ENCODE measurements around the gene RUNDC3A. TPM values are rescaled to one million over a fixed set of nuclear protein-coding genes. Genes with fewer than 3 reads are reported as not detected.
A peak's percentile ranks its signal among the peaks of the same experiment; 100 is the strongest.
"Not testable (repeated sequence)": the region's sequence is repeated elsewhere in the genome, so short reads cannot be mapped to it uniquely, and the experiment has no call there.

Gene RUNDC3A
- total and polyA plus RNA-seq, 9 donors = 0.24 to 5.4 (median 1.5) TPM

- Histone ChIP-seq H3K9me3 (no peaks in the 10 kb centered on the region), H3K27ac (peak within 1 kb of the TSS; percentile 73 to 78), H3K27me3 (no peaks in the 10 kb centered on the region), H3K4me1 (ENCODE audit: insufficient read depth) (peaks cover 5% of the 10 kb centered on the region), H3K36me3 (no peaks in the 10 kb centered on the region), H3K4me3 (peak within 1 kb of the TSS; percentile 55)
- TF ChIP-seq POLR2A (IDR thresholded peaks at IDR 0.05) (peak; percentile 35), CTCF (IDR thresholded peaks at IDR 0.05) (no peak), EP300 (IDR thresholded peaks at IDR 0.05) (no peak)
- DNase-seq = peak; percentile 91 to 95 (median 93)
- WGBS, 3 donors = 0 to 1% (median 0%) methylated on average over 25 to 26 of the region's 26 CpGs
- intact Hi-C loops (cut with DNase I) = no loop called here
Measured at GRCh38 chr17:44344939-44345453, 36.6 kb downstream of the RUNDC3A start, which contains the start of gene GRN. Gene GRN (plus strand): TSS chr17:44345302. CDS start chr17:44349165, 3,863 bp downstream.

- no peak for TF ChIP-seq POLR2A (IDR thresholded peaks at IDR 0.05)
- no peak for TF ChIP-seq EP300 (IDR thresholded peaks at IDR 0.05)
- TF ChIP-seq CTCF (IDR thresholded peaks at IDR 0.05) = peak in 2 of 3 donors; percentile 15 to 36
Measured at GRCh38 chr17:44345454-44346026, 37.1 kb downstream of the RUNDC3A start.

GRCh38 chr17:44346064-44346844 lies 37.9 kb downstream of the RUNDC3A start:
- Histone ChIP-seq H3K27ac (no peak overlapping the region), H3K4me1 (ENCODE audit: insufficient read depth) (peaks cover 5% of the 10 kb centered on the region), H3K9me3 (no peaks in the 10 kb centered on the region), H3K27me3 (no peaks in the 10 kb centered on the region), H3K36me3 (no peaks in the 10 kb centered on the region), H3K4me3 (no peak overlapping the region)
- TF ChIP-seq EP300 (IDR thresholded peaks at IDR 0.05) = no peak
- TF ChIP-seq POLR2A (IDR thresholded peaks at IDR 0.05) = no peak
- no peak for TF ChIP-seq CTCF (IDR thresholded peaks at IDR 0.05)
- 68 to 76% (median 71%) methylated on average over 12 to 13 of the region's 13 CpGs for WGBS, 3 donors
- DNase-seq = no peak
- intact Hi-C loops (cut with DNase I) = no loop called here

More at GRCh38 chr17:44345454-44346026, 37.1 kb downstream of the RUNDC3A start:
- DNase-seq = peak in 4 of 5 donors; percentile 51 to 62 (median 58)
- Histone ChIP-seq H3K9me3 (no peaks in the 10 kb centered on the region), H3K27me3 (no peaks in the 10 kb centered on the region), H3K4me3 (peak overlapping the region; percentile 55), H3K4me1 (ENCODE audit: insufficient read depth) (peaks cover 5% of the 10 kb centered on the region), H3K36me3 (no peaks in the 10 kb centered on the region), H3K27ac (peak overlapping the region; percentile 73 to 78)
- WGBS, 3 donors = 2 to 3% (median 2%) methylated on average over 21 of the region's 21 CpGs
- intact Hi-C loops (cut with DNase I) = no loop called here

GRCh38 chr17:44347206-44348055 lies 39.0 kb downstream of the RUNDC3A start:
- WGBS, 3 donors = 80 to 85% (median 84%) methylated on average over 18 of the region's 18 CpGs
- H3K4me1 ChIP-seq (ENCODE audit: insufficient read depth); H3K4me3 ChIP-seq; H3K9me3 ChIP-seq; intact Hi-C loops (cut with DNase I); H3K27me3 ChIP-seq; DNase-seq; H3K27ac ChIP-seq; H3K36me3 ChIP-seq: not testable (repeated sequence)

Measured in ovary (tissue), 9 donors.